GM19238 (cell line): ENCODE measurements around the gene SLC26A1.

Source experiments
- DNase-seq: peaks from one replicate; pipeline ENCODE4 v3.0.0; 2011; ENCODE audit warnings: low spot score; ENCODE audit not compliant: insufficient read length

Gene SLC26A1

DNA sequence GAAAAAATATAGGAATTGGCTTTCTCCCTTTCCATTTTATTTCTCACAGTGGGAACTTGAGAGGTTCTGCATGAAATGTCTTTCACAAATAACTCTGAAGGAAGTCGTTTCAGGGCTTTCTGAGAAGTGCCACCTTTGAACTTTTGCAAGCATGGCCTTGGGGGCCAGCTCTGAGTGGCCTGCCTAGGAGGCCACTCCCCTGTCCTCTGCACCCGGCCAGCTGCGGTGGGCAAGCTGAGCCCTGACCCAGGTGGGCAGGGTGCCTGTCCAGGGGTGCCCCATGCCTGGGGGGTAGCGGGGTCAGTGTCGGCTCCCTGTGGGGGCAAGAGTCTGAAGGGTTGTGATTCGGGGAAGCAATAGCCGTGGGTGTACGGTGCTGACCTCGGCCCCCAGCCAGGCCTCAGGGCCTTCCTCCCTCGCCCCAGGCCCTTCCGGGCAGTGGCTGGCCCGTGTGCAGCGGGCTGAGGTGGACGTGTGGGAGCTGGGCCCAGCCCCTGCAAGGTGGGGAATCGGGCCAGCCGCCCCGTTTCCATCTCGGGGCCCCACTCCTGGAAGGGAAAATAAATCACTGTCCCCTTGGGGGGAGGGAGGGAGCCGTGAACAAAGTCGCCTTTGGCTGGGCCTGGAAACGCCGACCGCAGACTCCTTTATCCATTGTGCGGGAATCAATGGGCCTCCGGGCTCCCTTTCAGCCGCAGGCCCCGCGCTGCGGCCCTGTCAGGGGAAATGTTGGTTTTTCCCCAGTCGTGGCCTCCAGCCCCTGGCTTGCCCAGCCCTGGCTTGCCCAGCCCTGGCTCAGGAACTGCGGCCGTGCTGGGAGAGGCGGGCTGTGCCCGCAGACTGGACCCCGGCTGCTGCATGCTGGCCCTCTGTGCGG, 21.3 kb upstream of the SLC26A1 start:
- DNase-seq, result no peak

DNA sequence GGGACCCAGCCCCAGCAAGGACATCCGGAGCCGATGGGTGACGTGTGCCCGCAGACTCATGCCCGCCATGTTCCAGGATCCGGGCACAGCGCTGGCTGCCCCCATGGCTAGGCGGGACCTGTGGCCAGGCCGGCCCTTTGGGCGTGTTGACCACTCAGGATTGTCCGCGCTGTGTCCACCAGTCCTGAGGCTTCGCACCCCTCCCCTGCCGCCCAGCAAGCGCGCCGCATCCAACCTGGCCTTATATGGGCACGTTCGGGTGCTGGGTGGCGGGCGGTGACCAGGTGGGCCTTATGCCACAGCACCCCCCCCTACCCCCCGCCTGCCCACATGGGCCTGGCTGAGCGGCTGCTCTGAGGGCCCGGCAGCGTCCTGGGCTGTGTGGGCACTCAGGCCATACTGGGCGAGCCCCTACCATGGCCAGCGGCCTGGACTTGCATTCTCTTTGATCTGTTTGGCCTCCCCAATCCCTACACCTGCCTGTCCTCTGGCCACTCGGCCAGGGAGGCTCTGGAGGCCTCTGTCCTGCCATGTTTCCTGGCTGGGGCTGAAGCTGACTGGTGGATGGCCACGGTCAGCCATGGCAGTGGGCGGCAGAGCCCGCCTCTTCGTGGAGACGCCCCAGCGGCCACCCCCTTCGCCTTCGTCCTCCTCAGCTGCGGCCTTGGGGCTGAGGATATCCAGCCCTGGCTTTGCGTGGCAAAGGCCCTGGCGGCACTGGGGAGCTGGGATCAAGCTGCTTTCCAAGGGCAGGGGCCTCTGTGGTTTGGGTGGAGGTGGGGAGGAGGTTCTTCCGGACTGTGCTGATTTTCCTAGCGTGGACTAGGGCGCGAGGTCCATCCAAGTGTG, 20.2 kb upstream of the SLC26A1 start:
- DNase-seq, result no peak

GRCh38 chr4:1012034-1012739, 19.0 kb upstream of the SLC26A1 start:
- no peak for DNase-seq

- DNase-seq, result no peak
Observed at GRCh38 chr4:1011666-1012033, 18.4 kb upstream of the SLC26A1 start.

DNA sequence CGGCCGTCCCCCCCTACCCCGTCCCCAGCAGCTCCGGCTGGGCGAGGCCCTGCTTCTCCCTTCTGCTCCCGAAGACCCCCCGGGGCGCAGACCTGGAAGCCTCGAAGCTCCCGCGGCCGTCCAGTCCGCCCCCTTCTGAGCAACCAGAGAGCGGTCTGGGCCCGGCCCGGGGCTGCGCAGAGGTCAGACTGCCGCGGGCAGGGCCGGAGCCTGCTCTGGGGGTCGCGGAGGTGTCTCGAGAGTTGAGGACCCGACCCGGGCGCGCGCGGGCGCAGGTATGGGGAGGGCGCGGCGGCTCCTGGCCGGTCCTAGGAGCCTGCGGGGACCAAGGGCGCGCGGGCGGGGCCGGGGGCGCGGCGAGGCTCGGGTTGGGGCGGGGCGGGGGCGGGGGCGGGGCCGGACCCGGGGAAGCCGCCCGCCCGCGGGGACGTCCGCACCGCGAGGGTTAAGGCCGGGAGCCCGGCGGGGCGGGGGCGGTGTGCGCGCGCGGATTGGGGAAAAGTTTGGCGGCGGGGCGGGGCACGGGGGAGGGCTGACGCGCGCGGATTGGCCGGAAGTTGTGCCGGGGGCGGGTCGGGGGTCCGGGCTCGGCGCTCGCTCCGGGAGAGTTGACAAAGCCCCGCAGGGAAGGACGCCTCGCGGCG, 17.9 kb upstream of the SLC26A1 start, which contains the start of gene FGFRL1:
Gene FGFRL1 (plus strand): TSS at position 605 of the 644 bp plus-strand sequence. CDS start 860 bp downstream, outside the sequence.
- DNase-seq, result peak; percentile 94

DNA sequence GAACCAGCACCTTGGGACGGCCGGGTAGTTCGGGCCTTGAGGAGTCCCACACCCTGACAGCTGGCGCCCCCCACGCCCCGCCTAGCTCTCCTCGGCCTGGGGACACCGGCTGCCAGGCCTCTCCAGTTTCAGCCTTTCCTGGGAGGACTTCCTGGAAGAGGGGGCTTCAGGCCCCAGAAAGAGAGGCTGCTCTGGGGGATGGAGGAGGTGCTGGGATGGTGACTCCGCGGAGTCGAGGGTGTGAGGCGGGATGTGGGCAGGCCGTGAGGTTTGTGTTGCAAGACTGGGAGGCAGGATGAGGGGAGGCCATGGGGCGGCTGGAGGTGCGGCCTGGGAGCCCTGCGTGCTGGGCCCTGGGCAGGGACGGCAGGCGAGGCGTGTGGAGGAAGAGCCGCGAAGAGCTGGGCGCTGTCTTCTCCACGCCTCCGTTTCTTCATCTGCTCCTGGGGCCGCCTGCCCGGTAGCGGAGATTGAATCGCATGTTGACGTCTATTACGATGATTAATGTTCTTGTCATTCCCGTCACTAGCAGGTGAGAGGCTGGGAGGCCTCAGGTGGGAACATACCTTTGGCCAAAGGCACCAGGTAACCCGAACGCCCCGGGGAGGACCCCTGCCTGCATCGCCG, 17.3 kb upstream of the SLC26A1 start:
- DNase-seq, result no peak

DNA sequence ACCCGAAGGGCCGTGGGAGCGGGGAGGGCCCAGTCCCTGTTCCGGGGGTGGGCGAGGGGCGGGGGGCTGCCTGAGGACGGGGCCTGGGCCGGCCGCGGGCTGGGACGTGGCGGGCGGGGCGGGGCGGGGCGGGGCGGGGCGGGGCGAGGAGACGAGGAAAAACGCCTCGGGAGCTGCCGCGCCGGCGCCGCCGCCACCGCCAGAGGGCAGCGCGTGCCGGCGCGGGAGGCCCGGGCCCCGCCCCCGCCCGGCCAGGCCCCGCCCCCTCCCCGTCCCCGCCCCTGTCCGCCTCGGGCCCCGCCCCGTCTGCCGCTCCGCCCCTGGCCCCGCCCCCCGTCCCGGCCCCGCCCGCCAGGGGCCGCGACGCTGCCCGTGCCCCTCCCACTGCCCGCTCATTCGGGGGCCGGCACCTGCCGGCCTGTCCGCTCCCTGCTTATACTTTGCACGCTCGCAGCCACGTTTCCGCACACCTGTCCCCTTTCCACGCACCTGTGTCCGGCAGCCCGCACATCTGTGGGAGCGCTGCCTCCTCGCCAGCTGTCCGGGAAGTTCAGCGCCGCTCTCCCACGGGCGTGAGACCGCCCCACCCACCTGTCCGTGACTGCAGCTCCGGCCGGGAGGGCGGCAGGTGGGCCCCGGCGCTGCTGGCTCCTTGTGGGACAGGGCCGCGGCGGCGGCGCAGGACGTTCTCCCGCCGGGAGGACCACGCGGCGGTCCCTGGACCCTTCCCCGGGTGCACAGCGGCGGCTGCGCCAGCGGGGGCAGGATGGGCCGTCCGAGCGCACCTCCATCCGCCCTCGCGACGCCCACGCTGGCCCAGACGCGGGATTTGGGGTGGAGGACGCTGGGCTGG, 16.6 kb upstream of the SLC26A1 start:
- DNase-seq, result peak; percentile 80

DNA sequence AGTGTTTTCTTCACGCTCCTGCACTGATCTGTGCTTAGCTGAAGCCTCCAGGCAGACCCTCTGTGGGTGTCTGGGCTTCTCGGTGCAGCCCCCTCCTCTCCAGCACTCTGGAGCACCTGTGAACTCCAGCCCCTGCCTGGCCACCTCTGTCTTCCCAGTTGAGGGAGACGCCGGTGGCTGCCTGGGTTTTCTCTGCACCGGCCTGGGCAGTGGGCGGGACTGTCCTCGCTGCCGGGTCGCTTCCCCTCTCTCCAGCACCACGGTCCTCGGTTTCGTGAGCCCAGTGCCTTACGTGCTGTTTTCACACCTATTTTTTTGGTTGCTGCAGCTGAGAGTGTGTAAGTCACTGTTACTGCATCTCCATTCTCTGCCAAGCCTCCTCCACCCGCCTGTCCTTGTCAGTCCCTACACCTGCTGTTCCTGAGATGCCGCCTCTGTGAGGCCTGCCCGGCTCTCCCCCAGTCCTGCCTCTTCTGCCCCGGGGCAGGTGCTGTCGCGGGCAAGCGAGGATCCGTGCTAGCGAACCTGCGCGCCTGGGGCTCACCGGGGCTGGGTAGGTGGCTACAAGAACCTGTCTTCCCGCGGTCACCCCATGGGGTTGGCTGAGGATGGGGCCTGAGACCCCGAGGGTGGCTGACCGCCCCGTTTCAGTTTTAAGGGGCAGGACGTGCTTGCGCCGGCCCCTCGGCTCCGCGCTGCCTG, 15.8 kb upstream of the SLC26A1 start:
- no peak for DNase-seq

DNA sequence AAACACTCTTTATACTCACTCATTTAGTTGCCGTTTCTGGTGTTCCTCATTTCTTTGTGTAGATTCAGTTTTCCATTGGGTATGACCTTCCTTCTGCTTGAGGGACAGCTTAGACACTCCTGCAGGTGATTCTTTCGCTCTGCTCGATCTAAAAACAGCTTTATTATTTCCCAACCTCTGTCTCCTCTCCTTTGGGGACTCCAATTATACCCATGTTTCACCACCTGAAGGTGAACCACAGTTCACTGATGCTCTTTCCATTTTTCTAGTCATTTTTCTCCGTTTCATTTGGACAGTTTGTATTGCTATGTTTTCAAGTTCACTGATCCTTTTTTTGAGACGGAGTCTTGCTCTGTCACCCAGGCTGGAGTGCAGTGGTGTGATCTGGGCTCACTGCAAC, 13.7 kb upstream of the SLC26A1 start:
- DNase-seq, result no peak

- no peak for DNase-seq
Observed at GRCh38 chr4:1004557-1005485, 11.6 kb upstream of the SLC26A1 start.

GRCh38 chr4:1004071-1004418, 10.8 kb upstream of the SLC26A1 start:
- DNase-seq, result no peak

- no peak for DNase-seq
Observed at GRCh38 chr4:1003271-1004070, 10.3 kb upstream of the SLC26A1 start.

DNA sequence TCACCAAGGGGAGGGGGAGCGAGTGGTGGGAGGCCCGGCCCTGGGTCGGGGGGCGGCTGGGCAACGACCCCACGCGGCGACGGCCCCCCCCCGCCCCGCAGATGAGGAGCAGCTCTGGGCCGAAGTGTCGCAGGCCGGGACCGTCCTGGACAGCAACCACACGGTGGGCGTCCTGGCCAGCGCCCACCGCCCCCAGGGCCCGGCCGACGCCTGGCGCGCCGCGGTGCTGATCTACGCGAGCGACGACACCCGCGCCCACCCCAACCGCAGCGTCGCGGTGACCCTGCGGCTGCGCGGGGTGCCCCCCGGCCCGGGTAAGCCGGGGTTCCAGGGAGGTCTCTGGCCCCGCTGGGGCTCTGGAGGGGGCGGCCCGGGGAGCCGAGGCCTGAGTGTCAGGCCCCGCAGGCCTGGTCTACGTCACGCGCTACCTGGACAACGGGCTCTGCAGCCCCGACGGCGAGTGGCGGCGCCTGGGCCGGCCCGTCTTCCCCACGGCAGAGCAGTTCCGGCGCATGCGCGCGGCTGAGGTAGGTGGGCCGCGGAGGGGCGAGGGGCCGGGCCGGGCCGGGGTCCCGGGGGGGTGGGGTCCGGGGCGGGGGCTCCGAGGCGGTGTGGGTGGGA, 9.5 kb upstream of the SLC26A1 start:
- no peak for DNase-seq

DNA sequence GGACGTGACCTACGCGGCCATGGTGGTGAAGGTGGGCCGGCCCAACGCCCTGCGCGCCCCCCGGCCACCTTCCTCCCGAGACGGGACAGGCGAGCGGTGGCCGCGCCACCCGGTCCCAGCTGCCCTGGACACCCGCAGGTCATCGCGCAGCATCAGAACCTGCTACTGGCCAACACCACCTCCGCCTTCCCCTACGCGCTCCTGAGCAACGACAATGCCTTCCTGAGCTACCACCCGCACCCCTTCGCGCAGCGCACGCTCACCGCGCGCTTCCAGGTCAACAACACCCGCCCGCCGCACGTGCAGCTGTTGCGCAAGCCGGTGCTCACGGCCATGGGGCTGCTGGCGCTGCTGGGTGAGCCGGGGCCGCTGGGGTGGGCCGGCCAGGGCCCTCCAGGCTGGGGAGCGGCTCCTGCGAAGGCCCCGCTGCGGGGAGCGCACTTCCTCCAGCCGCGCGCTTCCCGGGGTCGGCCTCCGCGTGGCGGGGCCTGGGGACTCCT, 9.0 kb upstream of the SLC26A1 start:
- no peak for DNase-seq

DNA sequence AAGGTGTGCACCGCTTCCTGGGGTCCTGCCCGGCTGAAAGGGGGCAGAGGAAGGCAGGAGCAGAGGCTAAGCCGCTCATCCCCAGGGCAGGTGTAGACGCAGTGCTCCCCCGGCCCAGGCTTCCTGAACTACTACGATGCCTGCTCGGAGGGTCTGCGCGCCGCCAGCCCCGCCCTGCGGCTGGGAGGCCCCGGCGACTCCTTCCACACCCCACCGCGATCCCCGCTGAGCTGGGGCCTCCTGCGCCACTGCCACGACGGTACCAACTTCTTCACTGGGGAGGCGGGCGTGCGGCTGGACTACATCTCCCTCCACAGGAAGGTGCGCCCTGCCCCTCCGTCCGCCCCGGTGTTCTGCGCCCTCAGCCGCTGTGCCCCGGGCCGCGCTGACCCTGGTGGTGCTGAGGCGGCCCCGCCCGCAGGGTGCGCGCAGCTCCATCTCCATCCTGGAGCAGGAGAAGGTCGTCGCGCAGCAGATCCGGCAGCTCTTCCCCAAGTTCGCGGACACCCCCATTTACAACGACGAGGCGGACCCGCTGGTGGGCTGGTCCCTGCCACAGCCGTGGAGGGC, 8.4 kb upstream of the SLC26A1 start:
- DNase-seq, result no peak

GRCh38 chr4:1000686-1001260, 7.6 kb upstream of the SLC26A1 start:
- no peak for DNase-seq
